GM10248 (cell line): Measurements from ENCODE around the gene FRMD1.

ENCODE experiments used
- CTCF ChIA-PET: fragments of 300-600 bp; sonication (Branson Sonifier 250); formaldehyde crosslinking; extraction: SDS; loops from one replicate; lab custom pipeline; 2021; ENCODE audit warnings: antibody characterized with exemption; lab: Yijun Ruan, JAX
- POLR2A ChIA-PET: fragments of 350-650 bp; sonication (Branson Sonifier 250); formaldehyde crosslinking; extraction: SDS; loops from one replicate; lab custom pipeline; 2020; ENCODE audit warnings: antibody characterized with exemption; lab: Yijun Ruan, JAX
- DNase-seq: peaks from one replicate; pipeline ENCODE4 v3.0.0; 2012; ENCODE audit errors: extremely low spot score
- TF ChIP-seq, protein P1 (sequence below): IDR thresholded peaks from 2 replicates; pipeline ENCODE4 v1.5.1; 2012; ENCODE audit warnings: mild to moderate bottlenecking, low read depth; ENCODE audit errors: extremely low read depth, missing control alignments, control extremely low read depth

Gene FRMD1

DNA sequence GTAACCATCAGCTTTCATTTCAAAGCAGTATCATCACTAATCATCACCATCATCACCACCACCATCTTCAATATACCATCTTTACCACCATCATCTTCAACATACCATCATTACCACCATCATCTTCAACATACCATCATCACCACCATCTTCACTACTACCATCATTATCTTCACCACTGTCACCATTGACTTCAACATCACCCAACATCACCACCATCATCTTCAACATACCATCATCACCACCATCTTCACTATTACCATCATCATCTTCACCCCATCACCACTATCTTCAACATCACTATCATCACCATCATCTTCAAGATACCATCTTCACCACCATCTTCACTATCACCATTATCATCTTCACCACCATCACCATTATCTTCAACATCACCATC lies 40.5 kb upstream of the FRMD1 start:
- TF ChIP-seq, protein P1, sequence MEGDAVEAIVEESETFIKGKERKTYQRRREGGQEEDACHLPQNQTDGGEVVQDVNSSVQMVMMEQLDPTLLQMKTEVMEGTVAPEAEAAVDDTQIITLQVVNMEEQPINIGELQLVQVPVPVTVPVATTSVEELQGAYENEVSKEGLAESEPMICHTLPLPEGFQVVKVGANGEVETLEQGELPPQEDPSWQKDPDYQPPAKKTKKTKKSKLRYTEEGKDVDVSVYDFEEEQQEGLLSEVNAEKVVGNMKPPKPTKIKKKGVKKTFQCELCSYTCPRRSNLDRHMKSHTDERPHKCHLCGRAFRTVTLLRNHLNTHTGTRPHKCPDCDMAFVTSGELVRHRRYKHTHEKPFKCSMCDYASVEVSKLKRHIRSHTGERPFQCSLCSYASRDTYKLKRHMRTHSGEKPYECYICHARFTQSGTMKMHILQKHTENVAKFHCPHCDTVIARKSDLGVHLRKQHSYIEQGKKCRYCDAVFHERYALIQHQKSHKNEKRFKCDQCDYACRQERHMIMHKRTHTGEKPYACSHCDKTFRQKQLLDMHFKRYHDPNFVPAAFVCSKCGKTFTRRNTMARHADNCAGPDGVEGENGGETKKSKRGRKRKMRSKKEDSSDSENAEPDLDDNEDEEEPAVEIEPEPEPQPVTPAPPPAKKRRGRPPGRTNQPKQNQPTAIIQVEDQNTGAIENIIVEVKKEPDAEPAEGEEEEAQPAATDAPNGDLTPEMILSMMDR, result no peak
- DNase-seq, result no peak
- ChIA-PET CTCF (no interaction called here), POLR2A (no interaction called here)

DNA sequence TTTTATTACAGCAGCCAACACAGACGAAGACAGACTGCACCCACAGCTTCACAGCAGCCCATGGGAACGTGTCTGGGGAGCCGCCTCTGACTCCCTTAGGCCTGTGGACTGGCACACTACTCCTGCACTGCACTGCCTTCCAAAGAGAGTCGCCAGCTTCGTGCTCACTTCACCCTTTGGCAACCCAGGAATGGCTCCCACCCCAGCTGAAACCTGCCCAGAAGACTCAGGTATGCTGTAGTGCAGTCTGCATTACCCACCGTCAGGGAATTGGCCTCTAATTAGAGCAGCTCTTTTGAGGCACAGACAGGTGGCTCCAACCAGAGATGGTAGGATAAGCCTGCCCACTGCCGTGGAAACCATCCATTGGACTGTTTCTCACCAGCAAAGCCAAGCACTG lies 39.9 kb upstream of the FRMD1 start:
- CTCF ChIA-PET, result no interaction called here
- TF ChIP-seq, protein P1, result no peak
- POLR2A ChIA-PET, result no interaction called here
- no peak for DNase-seq

DNA sequence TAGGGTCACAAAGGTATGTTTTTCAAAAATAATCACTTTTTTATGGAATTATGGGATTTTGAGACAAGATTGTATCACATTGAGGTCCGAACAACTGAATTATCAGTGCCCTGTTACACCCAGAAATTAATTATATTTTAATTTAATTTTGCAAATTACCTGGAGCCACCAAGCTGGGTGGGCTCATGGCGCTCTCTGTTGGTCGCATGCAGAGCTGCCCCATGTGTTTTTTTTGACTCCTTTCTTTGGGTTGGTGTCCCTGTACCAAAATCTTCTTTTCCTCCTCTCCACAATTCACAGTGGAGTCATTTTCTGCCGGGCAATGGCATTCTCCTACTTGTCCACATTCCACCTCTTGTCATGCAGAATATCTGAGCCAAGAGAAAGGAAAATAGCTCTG lies 38.9 kb upstream of the FRMD1 start:
- no peak for DNase-seq
- TF ChIP-seq, protein P1, result no peak
- POLR2A ChIA-PET, result no interaction called here
- CTCF ChIA-PET, result no interaction called here

DNA sequence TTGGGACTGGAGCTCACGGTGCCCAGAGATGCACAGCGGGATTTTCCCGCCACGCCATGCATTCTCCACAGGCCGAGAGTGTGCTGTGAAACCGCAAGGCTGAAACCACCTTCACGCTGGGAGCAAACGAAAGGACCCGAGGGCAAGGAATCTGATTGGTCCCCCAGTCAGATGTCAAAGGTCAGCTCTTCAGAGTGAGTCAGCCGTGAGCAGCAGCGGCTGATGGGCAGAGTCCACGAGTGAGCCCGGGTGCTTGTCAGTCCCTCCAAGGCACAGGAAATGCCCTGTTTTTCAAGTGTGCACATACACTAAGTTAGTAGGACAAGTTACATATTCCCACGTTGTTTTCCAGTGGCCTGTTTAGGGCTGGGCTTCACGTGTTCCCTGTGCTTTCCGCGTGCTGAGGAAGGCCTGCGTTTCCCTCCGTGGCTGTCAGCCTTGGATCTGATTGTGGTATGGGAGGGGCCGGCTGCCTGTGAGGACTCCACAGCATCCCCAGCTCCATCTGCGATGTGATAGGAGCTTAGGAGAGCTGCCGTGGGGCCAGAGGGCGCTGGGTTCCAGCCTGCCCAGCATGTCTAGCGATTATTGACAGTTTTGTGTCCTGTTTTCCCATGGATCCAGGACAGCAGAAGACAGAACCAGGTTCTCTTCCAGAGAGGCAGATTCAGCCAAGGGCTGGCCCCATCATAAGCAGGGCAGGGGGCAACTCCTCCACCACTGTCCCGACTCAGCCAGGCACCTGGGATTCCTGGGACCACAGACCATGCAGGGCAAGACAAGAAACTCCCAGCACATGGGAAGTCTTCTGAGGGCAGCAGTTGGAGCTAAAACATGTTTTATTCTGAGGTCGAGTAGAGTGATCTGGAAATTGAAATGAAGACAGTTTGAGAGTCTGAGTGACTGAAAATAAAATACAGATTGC lies 38.2 kb upstream of the FRMD1 start:
- ChIA-PET CTCF (no interaction called here), POLR2A (no interaction called here)
- TF ChIP-seq, protein P1, result no peak
- DNase-seq, result no peak

DNA sequence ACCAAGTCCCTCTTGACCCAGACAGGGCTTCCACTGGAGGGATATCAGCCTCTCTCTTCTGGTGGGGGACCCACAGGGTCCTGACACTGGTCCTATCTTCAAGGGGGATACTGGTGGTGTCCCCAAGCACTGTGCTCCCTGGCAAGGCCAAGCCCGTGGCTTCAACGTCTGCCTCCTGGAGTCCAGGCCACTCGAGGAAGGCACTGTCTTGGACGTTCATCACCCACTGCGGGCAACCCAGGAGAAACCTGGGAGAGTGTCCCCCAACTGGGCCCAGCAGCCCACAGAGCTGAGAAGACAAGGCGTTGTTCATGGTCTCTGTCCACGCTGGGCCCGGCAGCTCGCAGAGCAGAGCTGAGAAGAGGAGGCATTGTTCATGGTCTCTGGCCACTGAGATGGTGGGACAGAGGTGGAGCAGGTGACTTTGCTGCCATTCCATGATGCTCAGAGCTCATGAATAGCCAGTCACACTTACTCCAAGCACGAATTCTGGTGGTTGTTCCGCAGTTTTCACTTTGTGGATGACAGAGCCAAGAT lies 37.5 kb upstream of the FRMD1 start:
- no peak for DNase-seq
- ChIA-PET POLR2A (no interaction called here), CTCF (no interaction called here)
- TF ChIP-seq, protein P1, result no peak

DNA sequence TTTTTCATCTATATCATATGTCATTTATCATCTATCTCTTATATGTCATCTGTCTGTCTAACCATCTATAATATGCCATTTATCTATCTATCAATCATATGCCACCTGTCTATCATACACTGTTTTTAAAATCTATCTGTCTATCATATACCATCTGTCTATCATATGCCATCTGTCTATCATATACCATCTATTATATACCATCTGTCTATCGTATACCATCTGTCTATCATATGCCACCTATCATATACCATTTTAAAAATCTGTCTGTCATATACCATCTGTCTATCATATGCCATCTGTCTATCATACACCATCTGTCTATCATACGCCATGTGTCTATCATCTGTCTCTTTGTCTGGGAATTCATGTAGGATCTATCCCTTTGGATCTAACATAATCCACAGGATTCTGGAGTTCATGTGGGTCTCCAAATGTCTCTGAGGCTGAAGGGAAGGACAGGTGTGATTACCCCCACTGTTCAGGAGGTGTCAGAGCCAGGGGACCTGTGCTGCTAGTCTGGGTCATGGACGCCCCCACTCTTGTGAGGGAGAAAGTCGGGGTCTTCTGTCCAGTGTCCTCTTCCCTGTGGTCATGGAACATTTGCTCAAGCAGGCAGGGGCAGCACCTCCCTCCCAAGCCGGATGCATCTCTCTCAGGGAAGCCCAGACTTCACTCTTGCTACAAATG lies 36.9 kb upstream of the FRMD1 start:
- TF ChIP-seq, protein P1, result no peak
- DNase-seq, result no peak
- CTCF ChIA-PET, result no interaction called here
- POLR2A ChIA-PET, result no interaction called here
